ENCODE results near the gene COASY. TPM values are rescaled to one million over a fixed set of nuclear protein-coding genes. Genes with fewer than 3 reads are reported as not detected.
A peak's percentile ranks its signal among the peaks of the same experiment; 100 is the strongest.

COASY gene
- total RNA-seq, 1 experiment from 2014 or later = 46.7 TPM

DNA sequence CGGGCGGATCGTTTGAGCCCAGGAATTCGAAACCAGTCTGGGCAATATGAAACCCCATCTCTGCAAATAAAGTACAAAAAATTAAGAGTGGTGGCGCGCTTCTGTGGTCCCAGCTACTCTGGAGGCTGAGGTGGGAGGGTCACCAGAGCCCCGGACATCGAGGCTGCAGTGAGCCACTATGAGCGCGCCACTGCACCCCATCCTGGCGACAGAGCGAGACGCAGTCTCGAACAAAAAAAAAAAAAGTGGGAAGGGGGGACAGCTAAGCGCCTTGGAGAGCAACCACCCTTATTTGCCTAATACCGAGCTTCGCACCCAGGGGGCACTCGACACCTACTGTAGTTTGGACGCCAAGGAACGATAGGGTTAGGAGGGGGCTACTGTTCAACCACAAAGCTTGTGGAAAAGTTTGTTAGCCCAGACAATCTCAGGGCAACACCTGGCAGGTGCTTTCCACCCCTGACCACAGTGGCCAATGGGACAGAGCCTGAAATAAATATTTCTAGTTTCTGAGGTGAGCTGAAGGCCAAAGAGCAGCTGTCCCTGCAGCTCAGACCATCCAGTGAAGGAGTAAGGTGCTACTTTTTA lies 16.4 kb downstream of the COASY start:
- peak overlapping the region; percentile 87 for H3K4me3 ChIP-seq (ENCODE audit: low read length)
- H3K4me2 ChIP-seq (ENCODE audit: low read depth, low read length, poor library complexity, severe bottlenecking) = peak overlapping the region; percentile 100
- DNase-seq = peak; percentile 95
- peaks cover 27% of the 10 kb centered on the region for H3K36me3 ChIP-seq (ENCODE audit: insufficient read depth, low read length)
- H3K4me1 ChIP-seq (ENCODE audit: low read length) = peaks cover 45% of the 10 kb centered on the region
- H4K20me1 ChIP-seq (ENCODE audit: insufficient read depth, low read depth, low read length) = no peaks in the 10 kb centered on the region
- H3K79me2 ChIP-seq (ENCODE audit: low read length) = peaks cover 28% of the 10 kb centered on the region
- no peaks in the 10 kb centered on the region for H3K9me3 ChIP-seq (ENCODE audit: low read length)
- no peaks in the 10 kb centered on the region for H3K27me3 ChIP-seq (ENCODE audit: low read length)
- no peaks in the 10 kb centered on the region for H3K9me2 ChIP-seq (replicated peaks; ENCODE audit: insufficient read depth, low read length)
- peak overlapping the region; percentile 98 for H3K9ac ChIP-seq (ENCODE audit: low read length)
- peak overlapping the region; percentile 70; the same call in 1 of the 2 replicates for H2AFZ ChIP-seq (ENCODE audit: low read length)
- H3K27ac ChIP-seq (ENCODE audit: low read length) = peak overlapping the region; percentile 96

DNA sequence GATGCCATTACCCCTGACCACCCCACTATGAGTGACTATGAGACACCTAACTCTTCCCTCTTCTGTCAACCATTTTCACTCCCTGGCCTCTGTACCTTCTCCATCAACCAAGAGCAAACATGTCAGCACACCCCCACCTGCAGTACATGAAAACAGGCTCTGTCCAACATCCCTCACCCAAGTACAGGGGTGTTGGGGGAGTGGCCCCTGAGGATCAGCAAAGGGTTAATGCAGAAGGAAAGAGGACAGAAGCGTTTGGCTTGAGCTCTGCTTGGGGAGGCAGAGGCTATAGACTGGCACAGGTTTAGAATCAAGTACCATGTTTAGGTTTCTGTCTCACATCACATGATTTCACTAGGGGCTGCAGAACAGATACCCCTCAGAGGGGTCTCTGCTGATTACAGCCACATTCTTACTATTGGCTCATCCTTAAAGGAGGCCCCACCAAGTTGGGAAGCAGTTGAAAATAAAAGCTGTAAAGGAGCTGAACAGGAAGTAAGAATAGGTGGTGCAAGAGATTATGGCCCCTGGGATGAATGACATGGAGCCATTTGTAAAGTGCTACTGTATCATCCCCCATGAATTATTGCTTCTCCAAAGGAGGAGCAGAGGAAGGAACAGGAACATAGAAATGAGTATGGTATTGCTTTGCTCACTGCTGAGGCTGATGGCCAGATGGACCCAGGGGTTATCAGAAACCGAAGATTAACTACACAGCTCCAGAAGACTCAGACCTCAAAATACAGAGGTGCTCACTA lies 18.0 kb downstream of the COASY start:
- DNase-seq = no peak
- H4K20me1 ChIP-seq (ENCODE audit: insufficient read depth, low read depth, low read length) = no peaks in the 10 kb centered on the region
- H3K9ac ChIP-seq (ENCODE audit: low read length) = no peak overlapping the region; the same call in 1 of the 2 replicates
- no peaks in the 10 kb centered on the region for H3K9me3 ChIP-seq (ENCODE audit: low read length)
- H3K4me3 ChIP-seq (ENCODE audit: low read length) = no peak overlapping the region
- H3K27me3 ChIP-seq (ENCODE audit: low read length) = no peaks in the 10 kb centered on the region
- peaks cover 44% of the 10 kb centered on the region for H3K4me1 ChIP-seq (ENCODE audit: low read length)
- H3K36me3 ChIP-seq (ENCODE audit: insufficient read depth, low read length) = peaks cover 20% of the 10 kb centered on the region
- 0 out of 2 replicates have a peak overlapping the region, but pooled peaks have one; percentile 23 for H3K27ac ChIP-seq (ENCODE audit: low read length)
- no peak overlapping the region for H3K4me2 ChIP-seq (ENCODE audit: low read depth, low read length, poor library complexity, severe bottlenecking)
- peaks cover 28% of the 10 kb centered on the region for H3K79me2 ChIP-seq (ENCODE audit: low read length)
- no peak overlapping the region for H2AFZ ChIP-seq (ENCODE audit: low read length)
- H3K9me2 ChIP-seq (replicated peaks; ENCODE audit: insufficient read depth, low read length) = no peaks in the 10 kb centered on the region

DNA sequence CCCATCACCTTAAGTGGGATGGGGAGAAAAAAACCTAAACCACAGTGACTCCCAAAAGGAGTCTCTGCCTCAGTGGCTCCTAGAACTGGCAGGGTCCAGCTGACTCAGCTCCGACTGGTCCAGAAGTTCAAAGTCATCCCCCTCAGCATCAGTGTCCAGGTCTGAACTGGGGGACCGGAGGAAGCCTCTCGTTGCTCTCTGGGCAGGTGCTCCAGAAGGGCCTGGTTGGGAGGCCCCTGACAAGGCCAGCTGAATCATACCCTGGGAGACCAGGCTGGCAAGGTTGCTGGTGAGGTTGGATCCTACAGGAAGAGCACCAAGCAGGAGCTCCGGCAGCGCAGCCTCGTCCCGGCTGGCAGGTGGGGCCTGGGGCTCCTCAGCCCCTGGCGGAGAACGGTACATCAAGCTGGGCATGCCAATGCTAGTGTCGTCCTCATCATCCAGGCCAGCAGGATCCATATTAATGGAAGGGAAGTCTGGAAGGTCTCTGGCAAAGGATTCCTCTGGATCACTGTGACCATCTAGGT lies 19.9 kb downstream of the COASY start:
- H3K4me2 ChIP-seq (ENCODE audit: low read depth, low read length, poor library complexity, severe bottlenecking) = no peak overlapping the region
- no peaks in the 10 kb centered on the region for H4K20me1 ChIP-seq (ENCODE audit: insufficient read depth, low read depth, low read length)
- H3K9me2 ChIP-seq (replicated peaks; ENCODE audit: insufficient read depth, low read length) = no peaks in the 10 kb centered on the region
- H3K9ac ChIP-seq (ENCODE audit: low read length) = no peak overlapping the region
- H2AFZ ChIP-seq (ENCODE audit: low read length) = no peak overlapping the region
- no peak for DNase-seq
- peaks cover 15% of the 10 kb centered on the region for H3K79me2 ChIP-seq (ENCODE audit: low read length)
- no peak overlapping the region for H3K27ac ChIP-seq (ENCODE audit: low read length)
- H3K4me3 ChIP-seq (ENCODE audit: low read length) = no peak overlapping the region
- peaks cover 35% of the 10 kb centered on the region for H3K4me1 ChIP-seq (ENCODE audit: low read length)
- no peaks in the 10 kb centered on the region for H3K27me3 ChIP-seq (ENCODE audit: low read length)
- peaks cover 23% of the 10 kb centered on the region for H3K36me3 ChIP-seq (ENCODE audit: insufficient read depth, low read length)
- no peaks in the 10 kb centered on the region for H3K9me3 ChIP-seq (ENCODE audit: low read length)

DNA sequence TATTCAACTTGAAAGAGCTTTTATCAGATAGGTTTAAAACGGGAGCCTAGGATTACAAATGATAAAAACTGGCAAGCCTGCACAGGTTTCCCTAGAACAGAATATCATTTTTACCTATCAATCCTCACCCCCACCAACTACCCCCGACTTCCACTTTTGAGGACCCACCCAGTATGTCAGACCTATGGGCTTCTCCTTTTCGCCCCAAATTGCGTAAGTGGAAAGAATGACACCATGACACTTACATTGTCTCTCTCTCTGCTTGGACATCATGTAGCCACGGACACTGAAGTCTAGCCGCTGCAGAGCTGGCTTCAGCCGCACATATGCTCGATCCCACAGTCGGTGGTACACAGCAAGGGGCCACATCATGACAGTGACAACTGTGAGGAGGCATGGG lies 22.9 kb downstream of the COASY start:
- Histone ChIP-seq H3K79me2 (ENCODE audit: low read length) (no peaks in the 10 kb centered on the region), H3K9me2 (replicated peaks; ENCODE audit: insufficient read depth, low read length) (no peaks in the 10 kb centered on the region), H3K9me3 (ENCODE audit: low read length) (no peaks in the 10 kb centered on the region), H3K27me3 (ENCODE audit: low read length) (no peaks in the 10 kb centered on the region), H3K4me1 (ENCODE audit: low read length) (peaks cover 22% of the 10 kb centered on the region), H4K20me1 (ENCODE audit: insufficient read depth, low read depth, low read length) (no peaks in the 10 kb centered on the region), H2AFZ (ENCODE audit: low read length) (no peak overlapping the region), H3K9ac (ENCODE audit: low read length) (no peak overlapping the region), H3K4me3 (ENCODE audit: low read length) (no peak overlapping the region), H3K36me3 (ENCODE audit: insufficient read depth, low read length) (peaks cover 32% of the 10 kb centered on the region), H3K27ac (ENCODE audit: low read length) (no peak overlapping the region), H3K4me2 (ENCODE audit: low read depth, low read length, poor library complexity, severe bottlenecking) (no peak overlapping the region)
- DNase-seq = no peak

DNA sequence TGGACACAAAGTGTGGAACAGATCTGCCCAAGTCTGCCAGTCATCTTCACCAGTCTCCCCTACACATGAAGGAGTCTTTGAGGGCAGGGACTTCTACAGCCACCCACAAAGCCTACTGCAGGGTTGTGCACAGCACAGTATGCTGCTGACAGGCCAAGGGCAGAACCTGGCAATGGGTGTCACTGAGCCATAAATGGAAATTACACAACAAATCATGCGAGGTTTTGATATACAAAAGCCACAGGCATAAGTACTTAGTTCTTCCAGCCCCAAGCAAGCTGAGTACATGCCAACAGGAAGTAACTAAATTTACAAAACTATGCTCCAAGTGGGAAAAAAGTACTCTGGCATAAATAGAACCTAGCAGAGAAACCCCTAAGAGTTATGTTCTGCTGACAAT lies 23.4 kb downstream of the COASY start:
- Histone ChIP-seq H4K20me1 (ENCODE audit: insufficient read depth, low read depth, low read length) (no peaks in the 10 kb centered on the region), H3K4me3 (ENCODE audit: low read length) (no peak overlapping the region), H3K36me3 (ENCODE audit: insufficient read depth, low read length) (peaks cover 32% of the 10 kb centered on the region), H3K4me1 (ENCODE audit: low read length) (peaks cover 19% of the 10 kb centered on the region), H3K79me2 (ENCODE audit: low read length) (no peaks in the 10 kb centered on the region), H2AFZ (ENCODE audit: low read length) (no peak overlapping the region), H3K27me3 (ENCODE audit: low read length) (no peaks in the 10 kb centered on the region), H3K9ac (ENCODE audit: low read length) (no peak overlapping the region), H3K27ac (ENCODE audit: low read length) (0 out of 2 replicates have a peak overlapping the region, but pooled peaks have one; percentile 74), H3K9me2 (replicated peaks; ENCODE audit: insufficient read depth, low read length) (no peaks in the 10 kb centered on the region), H3K4me2 (ENCODE audit: low read depth, low read length, poor library complexity, severe bottlenecking) (no peak overlapping the region), H3K9me3 (ENCODE audit: low read length) (no peaks in the 10 kb centered on the region)
- no peak for DNase-seq

DNA sequence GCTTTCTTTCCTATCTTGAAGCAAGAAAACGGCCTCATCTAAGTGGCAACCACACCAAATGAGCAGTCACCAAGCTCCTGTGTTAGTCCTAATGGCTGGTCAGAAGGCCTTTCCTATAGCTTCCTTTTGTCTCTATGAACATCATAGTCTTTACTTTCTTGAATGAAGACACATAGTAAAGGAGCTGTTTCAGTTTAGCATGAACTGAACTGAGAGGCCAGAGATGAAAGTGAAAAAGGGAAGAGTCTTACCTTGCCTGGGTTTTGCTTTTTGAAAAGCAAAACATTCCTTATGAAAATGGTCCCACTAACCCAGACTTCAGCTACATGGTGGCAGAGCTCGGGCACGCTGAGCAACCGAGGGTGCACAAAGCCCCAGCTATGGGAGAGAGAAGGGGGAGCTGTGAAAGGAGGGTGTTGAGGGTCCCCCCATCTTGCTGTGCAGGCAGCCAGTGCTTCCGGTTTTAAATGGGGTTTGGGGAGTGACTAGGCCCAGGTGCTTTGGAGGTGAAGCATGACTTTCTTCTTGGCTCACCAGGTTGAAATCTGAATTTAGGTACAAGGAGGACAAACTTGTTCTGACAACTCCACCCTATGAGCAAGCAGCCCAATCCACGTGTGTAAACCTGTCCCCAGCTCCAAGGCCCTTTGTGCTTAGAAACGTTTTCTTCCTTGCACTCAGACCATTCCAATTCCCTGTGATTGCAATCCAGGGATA lies 24.7 kb downstream of the COASY start:
- DNase-seq = peak; percentile 59
- H4K20me1 ChIP-seq (ENCODE audit: insufficient read depth, low read depth, low read length) = no peaks in the 10 kb centered on the region
- peak overlapping the region; percentile 44 for H3K4me2 ChIP-seq (ENCODE audit: low read depth, low read length, poor library complexity, severe bottlenecking)
- H3K4me1 ChIP-seq (ENCODE audit: low read length) = peaks cover 19% of the 10 kb centered on the region
- peak overlapping the region; percentile 74 for H3K27ac ChIP-seq (ENCODE audit: low read length)
- peaks cover 33% of the 10 kb centered on the region for H3K36me3 ChIP-seq (ENCODE audit: insufficient read depth, low read length)
- H3K27me3 ChIP-seq (ENCODE audit: low read length) = no peaks in the 10 kb centered on the region
- no peaks in the 10 kb centered on the region for H3K9me3 ChIP-seq (ENCODE audit: low read length)
- H3K79me2 ChIP-seq (ENCODE audit: low read length) = no peaks in the 10 kb centered on the region
- H3K4me3 ChIP-seq (ENCODE audit: low read length) = peak overlapping the region; percentile 26; the same call in 1 of the 2 replicates
- no peaks in the 10 kb centered on the region for H3K9me2 ChIP-seq (replicated peaks; ENCODE audit: insufficient read depth, low read length)
- H3K9ac ChIP-seq (ENCODE audit: low read length) = peak overlapping the region; percentile 53
- no peak overlapping the region; the same call in 1 of the 2 replicates for H2AFZ ChIP-seq (ENCODE audit: low read length)

DNA sequence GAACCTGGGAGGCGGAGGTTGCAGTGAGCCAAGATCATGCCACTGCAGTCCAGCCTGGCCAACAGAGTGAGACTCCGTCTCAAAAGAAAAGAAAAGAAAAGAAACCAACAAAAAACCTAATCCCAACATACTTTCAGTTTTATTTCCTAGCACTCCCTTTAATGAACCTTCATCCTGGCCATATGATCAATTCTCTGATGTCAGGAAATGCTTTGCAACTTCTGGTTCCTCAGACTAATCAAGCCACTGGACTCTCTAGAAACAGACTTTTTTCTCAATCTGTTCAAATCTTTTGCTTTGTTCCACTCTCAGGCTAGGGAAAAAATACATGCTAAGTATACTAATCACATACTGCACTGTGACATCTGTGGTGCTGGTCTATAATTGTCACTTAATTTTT lies 28.9 kb downstream of the COASY start:
- H3K4me1 ChIP-seq (ENCODE audit: low read length) = peaks cover 19% of the 10 kb centered on the region
- H3K79me2 ChIP-seq (ENCODE audit: low read length) = peaks cover 11% of the 10 kb centered on the region; the same call in 1 of the 2 replicates
- no peak overlapping the region for H3K4me2 ChIP-seq (ENCODE audit: low read depth, low read length, poor library complexity, severe bottlenecking)
- no peaks in the 10 kb centered on the region for H3K9me2 ChIP-seq (replicated peaks; ENCODE audit: insufficient read depth, low read length)
- H3K9me3 ChIP-seq (ENCODE audit: low read length) = no peaks in the 10 kb centered on the region
- no peak overlapping the region for H3K4me3 ChIP-seq (ENCODE audit: low read length)
- H3K9ac ChIP-seq (ENCODE audit: low read length) = no peak overlapping the region
- H3K36me3 ChIP-seq (ENCODE audit: insufficient read depth, low read length) = peaks cover 16% of the 10 kb centered on the region; the same call in 1 of the 2 replicates
- peak; percentile 5 for DNase-seq
- no peaks in the 10 kb centered on the region for H4K20me1 ChIP-seq (ENCODE audit: insufficient read depth, low read depth, low read length)
- no peaks in the 10 kb centered on the region for H3K27me3 ChIP-seq (ENCODE audit: low read length)
- no peak overlapping the region for H2AFZ ChIP-seq (ENCODE audit: low read length)
- H3K27ac ChIP-seq (ENCODE audit: low read length) = no peak overlapping the region

DNA sequence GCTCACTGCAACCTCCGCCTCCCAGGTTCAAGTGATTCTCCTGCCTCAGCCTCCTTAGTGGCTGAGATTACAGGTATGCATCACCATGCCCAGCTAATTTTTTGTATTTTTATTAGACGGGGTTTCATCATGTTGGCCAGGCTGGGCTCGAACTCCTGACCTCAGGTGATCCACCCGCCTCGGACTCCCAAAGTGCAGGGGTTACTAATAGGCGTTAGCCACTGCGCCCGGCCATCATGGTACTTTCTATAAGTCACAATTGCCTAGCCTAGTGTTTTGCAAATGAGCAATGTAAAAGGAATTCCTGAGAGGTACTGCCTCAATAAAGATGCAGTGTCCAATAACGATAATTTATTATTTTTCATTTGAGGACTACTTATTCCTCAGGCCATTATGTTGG lies 29.5 kb downstream of the COASY start:
- H3K4me1 ChIP-seq (ENCODE audit: low read length) = peaks cover 15% of the 10 kb centered on the region
- no peak overlapping the region for H3K4me2 ChIP-seq (ENCODE audit: low read depth, low read length, poor library complexity, severe bottlenecking)
- no peaks in the 10 kb centered on the region for H3K9me3 ChIP-seq (ENCODE audit: low read length)
- no peak overlapping the region for H3K4me3 ChIP-seq (ENCODE audit: low read length)
- H3K36me3 ChIP-seq (ENCODE audit: insufficient read depth, low read length) = peaks cover 14% of the 10 kb centered on the region; the same call in 1 of the 2 replicates
- peaks cover 11% of the 10 kb centered on the region; the same call in 1 of the 2 replicates for H3K79me2 ChIP-seq (ENCODE audit: low read length)
- H3K27ac ChIP-seq (ENCODE audit: low read length) = no peak overlapping the region
- DNase-seq = peak; percentile 17
- H3K9me2 ChIP-seq (replicated peaks; ENCODE audit: insufficient read depth, low read length) = no peaks in the 10 kb centered on the region
- no peaks in the 10 kb centered on the region for H3K27me3 ChIP-seq (ENCODE audit: low read length)
- no peak overlapping the region for H3K9ac ChIP-seq (ENCODE audit: low read length)
- H2AFZ ChIP-seq (ENCODE audit: low read length) = no peak overlapping the region
- H4K20me1 ChIP-seq (ENCODE audit: insufficient read depth, low read depth, low read length) = no peaks in the 10 kb centered on the region
